Breast epithelium (tissue), 4 donors: ENCODE measurements around the gene FLOT1. TPM values are rescaled to one million over a fixed set of nuclear protein-coding genes. Genes with fewer than 3 reads are reported as not detected.

Experiments used
- DNase-seq, 2 donors: peaks; one replicate each; pipeline ENCODE4 v3.0.0-alpha.2; 2019; ENCODE audit warnings: low spot score in 2 of 2
- H3K27ac ChIP-seq, 2 donors: fragments of 200-600 bp; sonication (generic) in 1 of 2; one replicate each; pipeline ENCODE4 v1.5.1; 2016 to 2019; ENCODE audit warnings: mild to moderate bottlenecking in 1 of 2
- H3K27me3 ChIP-seq, 2 donors: fragments of 200-600 bp; sonication (generic) in 1 of 2; one replicate each; pipeline versions ENCODE4 v1.5.1 to v1.6.0; 2017 to 2019; ENCODE audit warnings: control low read depth in 1 of 2, mild to moderate bottlenecking in 1 of 2
- H3K36me3 ChIP-seq: fragments of 200-600 bp; one replicate; pipeline ENCODE4 v1.5.1; 2019
- H3K4me1 ChIP-seq, 2 donors: fragments of 200-600 bp; sonication (generic); one replicate each; pipeline ENCODE4 v1.5.1; 2016 to 2019; ENCODE audit warnings: control low read depth in 1 of 2
- H3K4me3 ChIP-seq, 3 donors: fragments of 200-600 bp; sonication (generic); 1 replicate in 2 of 3; 2 replicates in 1 of 3; pipeline ENCODE4 v1.5.1; 2016 to 2019; ENCODE audit warnings: mild to moderate bottlenecking in 3 of 3, moderate library complexity in 2 of 3
- H3K9me3 ChIP-seq, 2 donors: fragments of 200-600 bp; sonication (generic) in 1 of 2; one replicate each; pipeline ENCODE4 v1.5.1; 2016 to 2019; ENCODE audit warnings: control low read depth in 1 of 2
- POLR2A ChIP-seq: fragments of 450-650 bp; IDR thresholded peaks from one replicate; pipeline ENCODE4 v1.6.1; 2016; ENCODE audit warnings: antibody characterized with exemption, mild to moderate bottlenecking, moderate library complexity
- POLR2AphosphoS5 ChIP-seq, 3 donors: sonication (generic); formaldehyde crosslinking; IDR thresholded peaks; one replicate each; pipeline ENCODE4 v1.6.1; 2017; ENCODE audit warnings: antibody characterized with exemption in 3 of 3
- intact Hi-C: fragments of 100-400 bp; cut with DNase I; formaldehyde crosslinking; loops from one replicate; pipeline ENCODE4 v1.15.1; 2023; ENCODE audit warnings: low total_unique reads
- total RNA-seq, 3 donors: library from RNA; depleted of rRNA; stranded (reverse); fragments of >200 nt; gene quantifications; one replicate each; pipeline ENCODE4 v1.1.0, GENCODE V29; 2016
- TF ChIP-seq, protein P1 (sequence below), 3 donors: fragments of 450-650 bp; IDR thresholded peaks; one replicate each; pipeline ENCODE4 v1.5.1; 2016 to 2017; ENCODE audit warnings: antibody characterized with exemption in 3 of 3, mild to moderate bottlenecking in 3 of 3, moderate library complexity in 3 of 3

The FLOT1 gene
- total RNA-seq, 3 donors from 2014 or later: 80.5 to 171 (median 142) TPM

DNA sequence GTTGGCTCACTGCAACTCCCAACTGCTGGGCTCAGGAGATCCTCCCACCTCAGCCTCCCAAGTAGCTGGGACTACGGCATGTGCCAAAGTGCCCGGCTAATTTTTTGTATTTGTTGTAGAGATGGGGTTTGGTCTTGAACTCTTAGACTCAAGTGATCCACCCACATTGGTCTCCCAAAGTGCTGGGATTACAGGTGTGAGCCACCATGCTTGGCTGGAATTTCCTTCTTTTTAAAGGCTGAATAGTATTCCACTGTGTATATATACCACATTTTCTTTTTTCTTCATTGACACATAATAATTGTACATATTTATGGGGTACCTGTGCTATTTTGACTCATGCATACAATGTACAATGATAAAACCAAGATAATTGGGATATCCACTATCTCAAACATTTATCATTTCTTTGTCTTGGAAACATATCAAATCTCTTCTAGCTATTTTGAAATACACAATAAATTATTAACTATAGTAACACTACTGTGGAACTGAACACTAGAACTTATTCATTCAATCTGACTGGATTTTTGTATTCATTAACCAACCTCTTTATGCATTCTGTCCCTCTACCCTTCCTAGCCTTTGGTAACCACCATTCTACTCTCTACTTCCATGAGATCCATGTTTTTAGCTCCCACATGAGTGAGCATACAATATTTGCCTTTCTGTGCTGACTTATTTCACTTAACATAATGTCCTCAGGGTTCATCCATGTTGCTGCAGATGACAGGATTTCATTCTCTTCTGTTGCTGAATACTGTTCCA is 33.2 kb downstream of the FLOT1 start:
- Histone ChIP-seq H3K27ac (no peak overlapping the region), H3K4me1 (no peaks in the 10 kb centered on the region), H3K36me3 (peaks cover 9% of the 10 kb centered on the region), H3K4me3 (no peak overlapping the region), H3K9me3 (no peaks in the 10 kb centered on the region), H3K27me3 (no peaks in the 10 kb centered on the region)
- DNase-seq: no peak
- intact Hi-C loops: no loop called here
- TF ChIP-seq POLR2A (no peak), POLR2AphosphoS5 (IDR thresholded peaks at IDR 0.05) (no peak)
- TF ChIP-seq, protein P1, sequence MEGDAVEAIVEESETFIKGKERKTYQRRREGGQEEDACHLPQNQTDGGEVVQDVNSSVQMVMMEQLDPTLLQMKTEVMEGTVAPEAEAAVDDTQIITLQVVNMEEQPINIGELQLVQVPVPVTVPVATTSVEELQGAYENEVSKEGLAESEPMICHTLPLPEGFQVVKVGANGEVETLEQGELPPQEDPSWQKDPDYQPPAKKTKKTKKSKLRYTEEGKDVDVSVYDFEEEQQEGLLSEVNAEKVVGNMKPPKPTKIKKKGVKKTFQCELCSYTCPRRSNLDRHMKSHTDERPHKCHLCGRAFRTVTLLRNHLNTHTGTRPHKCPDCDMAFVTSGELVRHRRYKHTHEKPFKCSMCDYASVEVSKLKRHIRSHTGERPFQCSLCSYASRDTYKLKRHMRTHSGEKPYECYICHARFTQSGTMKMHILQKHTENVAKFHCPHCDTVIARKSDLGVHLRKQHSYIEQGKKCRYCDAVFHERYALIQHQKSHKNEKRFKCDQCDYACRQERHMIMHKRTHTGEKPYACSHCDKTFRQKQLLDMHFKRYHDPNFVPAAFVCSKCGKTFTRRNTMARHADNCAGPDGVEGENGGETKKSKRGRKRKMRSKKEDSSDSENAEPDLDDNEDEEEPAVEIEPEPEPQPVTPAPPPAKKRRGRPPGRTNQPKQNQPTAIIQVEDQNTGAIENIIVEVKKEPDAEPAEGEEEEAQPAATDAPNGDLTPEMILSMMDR (IDR thresholded peaks at IDR 0.05): no peak

DNA sequence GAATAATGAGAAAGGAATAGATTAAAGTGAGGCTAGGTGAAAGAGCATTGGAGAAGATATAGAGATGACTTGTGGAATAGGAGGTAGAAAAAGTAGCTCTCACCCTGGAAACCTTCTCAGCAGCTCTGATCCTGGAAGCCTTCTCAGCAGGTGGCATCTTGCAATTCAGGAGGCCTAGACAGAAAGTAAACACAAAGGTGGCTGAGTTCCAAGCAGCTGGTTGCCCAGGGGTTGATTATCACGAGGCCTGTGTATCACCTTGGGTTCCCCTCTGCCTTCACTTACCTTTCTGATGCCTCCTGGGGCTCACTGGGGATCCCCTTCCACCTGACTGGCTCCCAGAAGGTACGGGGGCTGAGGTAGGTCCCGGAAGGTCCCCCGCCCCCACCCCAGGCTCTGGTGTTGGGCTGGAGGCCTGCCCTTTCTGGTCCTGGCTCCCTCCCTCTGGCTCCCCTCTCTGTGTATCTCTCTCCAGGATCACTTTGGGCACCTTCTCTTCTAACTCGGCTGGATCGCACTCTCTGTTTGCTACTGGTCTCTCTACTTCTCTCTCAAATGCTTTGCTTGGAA is 35.1 kb downstream of the FLOT1 start:
- H3K27me3 ChIP-seq: no peaks in the 10 kb centered on the region
- H3K36me3 ChIP-seq: no peaks in the 10 kb centered on the region
- no peaks in the 10 kb centered on the region for H3K9me3 ChIP-seq
- no peaks in the 10 kb centered on the region for H3K4me1 ChIP-seq
- TF ChIP-seq POLR2A: no peak
- TF ChIP-seq POLR2AphosphoS5 (IDR thresholded peaks at IDR 0.05): no peak
- TF ChIP-seq, protein P1 (IDR thresholded peaks at IDR 0.05): no peak
- H3K27ac ChIP-seq: no peak overlapping the region
- intact Hi-C loops: no loop called here
- DNase-seq: no peak
- no peak overlapping the region for H3K4me3 ChIP-seq

DNA sequence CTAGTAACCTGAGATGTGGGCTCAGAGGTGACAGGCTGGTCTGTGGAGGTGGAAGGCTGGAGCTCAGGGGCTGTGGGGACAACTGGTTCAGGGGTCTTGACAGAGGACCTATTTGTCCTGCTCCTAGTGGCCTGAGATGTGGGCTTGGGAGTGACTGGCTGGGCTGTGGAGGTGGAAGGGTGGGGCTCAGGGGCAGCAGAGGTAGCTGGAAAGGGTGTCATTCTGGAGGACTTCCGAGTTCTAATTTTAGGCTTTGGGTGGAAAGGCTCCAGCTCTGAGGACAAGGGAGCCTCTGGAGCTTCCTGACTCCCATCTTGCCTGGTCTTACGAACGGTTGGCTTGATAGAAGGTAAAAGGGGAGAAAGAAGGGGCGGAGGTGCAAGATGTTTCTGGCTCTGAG is 36.9 kb downstream of the FLOT1 start:
- H3K4me1 ChIP-seq: no peaks in the 10 kb centered on the region
- intact Hi-C loops: no loop called here

DNA sequence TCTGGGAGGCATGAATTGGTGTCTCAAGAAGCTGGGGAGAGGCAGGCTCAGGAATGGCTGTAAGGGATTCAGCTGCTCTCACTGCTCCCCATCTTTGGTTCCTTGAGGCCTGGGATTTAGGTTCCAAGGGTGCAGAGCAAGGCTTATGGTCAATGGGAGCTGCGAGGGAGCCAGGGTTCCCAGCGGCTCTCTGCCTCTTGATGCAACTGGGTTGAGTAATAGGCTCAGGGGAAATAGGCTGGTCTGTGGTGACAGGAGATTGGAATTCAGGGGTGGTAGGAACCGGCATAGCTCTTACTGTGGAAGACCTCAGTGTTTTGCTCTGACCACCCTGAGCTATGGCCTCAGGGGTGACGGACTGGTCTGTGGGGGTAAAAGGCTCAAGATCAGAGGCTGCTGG is 38.7 kb downstream of the FLOT1 start:
- H3K4me3 ChIP-seq: no peak overlapping the region
- no peaks in the 10 kb centered on the region for H3K36me3 ChIP-seq
- no peaks in the 10 kb centered on the region for H3K27me3 ChIP-seq
- DNase-seq: no peak
- intact Hi-C loops: no loop called here
- H3K27ac ChIP-seq: no peak overlapping the region
- TF ChIP-seq POLR2AphosphoS5 (IDR thresholded peaks at IDR 0.05) (no peak), POLR2A (no peak)
- TF ChIP-seq, protein P1 (IDR thresholded peaks at IDR 0.05): no peak
- no peaks in the 10 kb centered on the region for H3K9me3 ChIP-seq
- H3K4me1 ChIP-seq: no peaks in the 10 kb centered on the region

More for the DNA sequence above, 36.9 kb downstream of the FLOT1 start:
- no peak for DNase-seq
- H3K9me3 ChIP-seq: no peaks in the 10 kb centered on the region
- no peak overlapping the region for H3K27ac ChIP-seq
- no peaks in the 10 kb centered on the region for H3K36me3 ChIP-seq
- TF ChIP-seq, protein P1 (IDR thresholded peaks at IDR 0.05): no peak
- TF ChIP-seq POLR2A: no peak
- no peak for TF ChIP-seq POLR2AphosphoS5 (IDR thresholded peaks at IDR 0.05)
- H3K4me3 ChIP-seq: no peak overlapping the region
- H3K27me3 ChIP-seq: no peaks in the 10 kb centered on the region

DNA sequence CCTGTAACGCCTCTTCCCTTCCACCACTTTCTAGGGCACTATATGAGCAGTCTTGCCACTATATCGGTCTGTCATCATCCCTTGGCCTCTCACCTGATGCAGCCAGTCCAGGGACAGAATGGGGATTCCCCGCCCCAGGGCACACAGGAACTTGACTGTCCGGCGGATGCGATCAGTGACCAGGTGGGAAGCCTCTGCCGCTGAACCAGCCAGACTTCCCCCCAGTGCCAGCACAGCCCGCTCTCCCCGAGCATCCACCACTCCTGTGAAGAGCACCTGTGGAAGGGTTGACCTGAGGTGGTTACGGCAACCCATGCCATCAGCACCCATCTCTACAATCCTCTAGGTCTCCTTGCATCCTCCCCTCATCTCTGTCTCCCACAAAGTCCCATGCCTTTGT is 39.5 kb downstream of the FLOT1 start:
- intact Hi-C loops: no loop called here
- no peak for DNase-seq
- Histone ChIP-seq H3K4me3 (no peak overlapping the region), H3K4me1 (no peaks in the 10 kb centered on the region), H3K27me3 (no peaks in the 10 kb centered on the region), H3K36me3 (no peaks in the 10 kb centered on the region), H3K9me3 (no peaks in the 10 kb centered on the region), H3K27ac (no peak overlapping the region)
- TF ChIP-seq POLR2AphosphoS5 (IDR thresholded peaks at IDR 0.05) (no peak), POLR2A (no peak)
- TF ChIP-seq, protein P1 (IDR thresholded peaks at IDR 0.05): no peak
